Hepatic stellate cell (primary cell): ENCODE results near the gene SYNJ2.
A peak's percentile ranks its signal among the peaks of the same experiment; 100 is the strongest.

Source experiments
- DNase-seq: peaks from one replicate; pipeline ENCODE4 v3.0.0; 2011; ENCODE audit warnings: low spot score

The SYNJ2 gene

DNA sequence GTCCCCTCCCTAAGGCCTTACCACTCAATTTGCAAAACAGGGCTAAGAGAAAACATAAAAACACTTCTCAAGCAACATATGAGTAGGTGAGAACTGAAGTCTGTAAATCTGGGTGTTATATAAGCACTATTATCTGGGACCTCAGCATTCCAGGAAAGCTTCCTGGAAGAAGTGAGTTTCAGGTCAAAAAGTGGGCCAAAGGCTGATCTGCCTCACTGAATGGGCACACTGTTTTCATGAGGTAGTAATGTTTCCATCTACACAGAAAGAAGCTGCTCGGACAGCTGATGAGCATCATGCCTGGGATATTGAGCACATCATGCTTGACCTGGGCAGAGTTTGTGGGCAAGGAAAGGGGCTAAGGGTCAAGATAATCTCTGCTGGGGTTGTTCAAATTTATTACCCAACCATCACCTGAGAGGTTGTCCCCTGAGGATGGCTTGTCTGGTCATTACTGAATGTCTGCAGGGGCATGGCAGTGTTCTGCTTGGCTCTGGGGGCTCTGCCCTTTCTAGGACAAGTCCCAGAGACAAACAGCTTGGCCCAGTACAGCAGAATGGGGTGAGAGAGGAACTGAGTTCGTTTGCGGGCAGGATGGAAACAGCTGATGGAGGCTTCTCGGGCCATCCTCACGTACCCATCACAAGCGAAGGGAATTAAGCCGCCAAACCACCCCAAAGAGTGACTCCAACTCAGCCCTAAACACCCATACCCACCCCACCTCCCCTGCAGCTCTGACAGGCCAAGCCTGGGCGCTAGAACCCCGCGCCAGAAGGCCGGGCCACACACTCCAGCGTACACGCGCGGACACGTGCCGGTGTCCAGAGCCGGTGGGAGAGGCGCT, 1.2 kb upstream of the SYNJ2 start:
- no peak for DNase-seq

DNA sequence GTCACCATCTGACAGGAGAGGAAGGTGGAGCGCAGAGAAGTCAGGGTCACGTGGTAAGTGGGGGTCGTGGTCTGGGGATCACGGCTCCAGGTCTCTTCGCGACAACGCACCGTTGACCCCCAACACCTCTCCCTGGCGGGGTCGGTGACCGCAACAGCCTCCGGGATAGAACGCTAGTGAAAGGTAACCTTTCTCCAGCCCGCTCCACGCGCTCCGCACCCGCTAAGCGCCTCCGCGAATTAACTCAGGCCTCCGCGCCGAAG, 600 bp upstream of the SYNJ2 start:
- no peak for DNase-seq

DNA sequence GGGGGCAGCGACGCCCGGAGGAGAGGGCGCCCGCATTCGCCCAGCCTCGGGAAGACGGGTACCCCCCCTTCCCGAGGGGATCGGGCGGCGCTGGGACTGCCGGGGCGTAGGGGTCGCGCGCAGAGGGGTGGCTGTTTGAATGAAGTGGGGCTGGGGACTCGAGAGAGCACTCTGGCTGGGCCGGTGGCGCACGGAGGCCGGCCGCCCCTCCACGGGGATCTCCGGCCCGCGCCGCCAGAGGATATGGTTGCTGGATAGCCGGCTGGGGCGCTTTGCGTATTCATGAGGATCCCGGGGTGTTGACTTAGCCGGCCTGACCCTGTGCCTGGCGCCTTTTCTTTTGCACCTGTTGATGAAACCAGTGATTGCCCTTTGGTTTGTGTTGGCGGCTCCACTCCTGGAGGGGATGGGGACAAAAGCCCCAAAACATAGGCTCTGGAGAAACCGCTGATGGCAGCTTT, 469 bp downstream of the SYNJ2 start:
- peak; percentile 53 for DNase-seq

GRCh38 chr6:157982563-157983405, 1.1 kb downstream of the SYNJ2 start:
- DNase-seq, result no peak

DNA sequence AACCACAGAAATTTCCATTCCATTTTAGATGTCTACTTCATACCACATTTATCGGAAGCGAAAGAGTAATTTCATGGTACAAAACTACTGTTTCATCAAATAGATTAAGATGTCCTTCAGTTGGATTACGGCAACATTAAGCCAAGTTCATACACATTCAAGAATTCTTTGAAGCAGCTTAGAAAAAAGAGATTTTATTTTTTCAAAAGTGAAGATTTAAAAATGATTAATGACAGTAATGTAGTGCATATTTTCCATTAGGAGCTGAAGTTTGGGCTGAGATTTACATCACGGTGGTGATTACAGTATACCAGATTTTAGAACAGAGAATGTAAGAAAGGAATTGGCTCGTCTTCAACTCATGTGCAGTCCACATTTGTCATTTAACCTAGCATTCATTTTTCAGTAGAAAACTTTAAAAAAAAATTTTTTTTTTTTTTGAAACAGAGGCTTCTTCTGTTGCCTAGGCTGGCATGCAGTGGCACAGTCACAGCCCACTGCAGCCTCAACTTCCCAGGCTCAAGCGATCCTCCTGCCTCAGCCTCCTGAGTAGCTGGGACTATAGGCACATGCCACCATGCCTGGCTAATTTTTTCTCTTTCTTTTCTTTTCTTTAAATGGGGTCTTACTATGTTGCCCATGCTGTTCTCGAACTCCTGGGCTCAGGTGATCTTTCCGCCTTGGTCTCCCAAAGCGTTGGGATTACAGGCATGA, 1.9 kb downstream of the SYNJ2 start:
- DNase-seq, result no peak

- no peak for DNase-seq
These were observed 2.5 kb downstream of the SYNJ2 start for GRCh38 chr6:157984128-157984527.

DNA sequence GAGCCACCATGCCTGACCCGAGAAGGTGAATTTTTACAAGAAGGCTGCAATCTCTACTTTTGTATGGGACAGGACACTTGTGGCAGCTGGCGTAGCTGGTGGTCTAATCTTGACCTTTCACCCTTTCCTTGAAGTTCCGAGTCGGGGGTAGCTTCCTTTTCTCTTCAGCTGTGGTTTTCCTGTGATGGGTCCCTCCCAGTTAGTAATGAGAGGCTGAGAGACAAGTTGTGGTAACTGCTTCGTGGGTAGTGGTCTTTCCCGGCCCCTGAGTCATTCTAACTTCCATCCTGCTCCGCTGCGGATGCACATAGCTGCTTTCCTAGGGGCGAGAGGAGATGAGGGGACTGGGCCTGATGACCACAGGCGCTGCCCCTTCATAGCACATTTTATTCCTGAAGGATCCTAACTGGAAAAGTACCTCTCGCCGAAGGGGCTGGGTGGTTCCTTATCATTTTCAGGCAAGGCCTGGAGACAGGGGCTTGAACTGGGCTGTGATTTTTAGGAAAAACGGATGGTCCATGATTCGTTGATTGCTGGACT, 3.1 kb downstream of the SYNJ2 start:
- no peak for DNase-seq

- DNase-seq, result no peak
These were observed 3.9 kb downstream of the SYNJ2 start for GRCh38 chr6:157985378-157986155.

DNA sequence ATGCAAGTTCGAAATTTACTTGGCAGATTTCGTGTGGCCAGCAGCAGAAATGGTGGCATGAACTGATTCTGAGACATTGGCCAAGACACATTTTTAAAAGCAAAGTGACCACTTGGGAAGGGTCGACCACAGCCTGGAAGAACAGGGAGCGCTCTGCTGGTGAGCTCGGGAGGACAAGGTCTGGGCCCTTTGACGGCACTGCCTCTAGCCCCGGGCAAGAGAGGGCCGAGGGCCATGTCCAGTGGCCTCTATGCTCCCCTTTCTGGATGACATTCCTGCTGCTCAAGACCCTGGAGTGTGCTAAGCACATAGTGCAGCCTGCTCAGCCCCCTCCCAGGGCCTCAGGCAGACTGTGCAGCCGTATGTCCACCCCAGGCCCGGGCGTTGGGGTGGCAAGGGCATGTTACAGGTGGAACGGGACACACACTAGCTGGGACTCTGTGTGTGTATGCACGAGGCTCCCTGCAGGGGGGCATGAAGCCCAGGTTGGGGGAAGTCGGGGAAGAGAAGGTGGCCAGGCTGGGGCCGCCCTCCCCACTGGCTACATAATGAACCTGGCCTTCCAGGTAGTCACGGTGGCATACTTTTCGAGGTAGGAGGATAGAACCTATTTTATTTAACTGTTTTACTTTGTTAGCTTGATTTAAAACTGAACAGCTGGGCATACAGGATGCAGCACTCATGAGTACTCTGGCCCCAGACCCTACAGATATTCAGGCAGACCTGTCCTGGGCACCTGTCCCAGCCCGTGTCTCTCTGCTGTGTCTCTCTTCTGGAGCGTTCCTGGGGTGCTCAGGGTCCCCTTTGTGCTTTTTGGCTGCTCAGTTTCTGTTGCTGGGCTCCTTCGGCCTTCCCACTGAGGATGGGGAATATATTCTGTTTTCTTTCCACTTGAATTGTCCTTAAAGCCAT, 6.4 kb downstream of the SYNJ2 start:
- DNase-seq, result no peak

GRCh38 chr6:157988700-157989063, 7.0 kb downstream of the SYNJ2 start:
- DNase-seq, result no peak

DNA sequence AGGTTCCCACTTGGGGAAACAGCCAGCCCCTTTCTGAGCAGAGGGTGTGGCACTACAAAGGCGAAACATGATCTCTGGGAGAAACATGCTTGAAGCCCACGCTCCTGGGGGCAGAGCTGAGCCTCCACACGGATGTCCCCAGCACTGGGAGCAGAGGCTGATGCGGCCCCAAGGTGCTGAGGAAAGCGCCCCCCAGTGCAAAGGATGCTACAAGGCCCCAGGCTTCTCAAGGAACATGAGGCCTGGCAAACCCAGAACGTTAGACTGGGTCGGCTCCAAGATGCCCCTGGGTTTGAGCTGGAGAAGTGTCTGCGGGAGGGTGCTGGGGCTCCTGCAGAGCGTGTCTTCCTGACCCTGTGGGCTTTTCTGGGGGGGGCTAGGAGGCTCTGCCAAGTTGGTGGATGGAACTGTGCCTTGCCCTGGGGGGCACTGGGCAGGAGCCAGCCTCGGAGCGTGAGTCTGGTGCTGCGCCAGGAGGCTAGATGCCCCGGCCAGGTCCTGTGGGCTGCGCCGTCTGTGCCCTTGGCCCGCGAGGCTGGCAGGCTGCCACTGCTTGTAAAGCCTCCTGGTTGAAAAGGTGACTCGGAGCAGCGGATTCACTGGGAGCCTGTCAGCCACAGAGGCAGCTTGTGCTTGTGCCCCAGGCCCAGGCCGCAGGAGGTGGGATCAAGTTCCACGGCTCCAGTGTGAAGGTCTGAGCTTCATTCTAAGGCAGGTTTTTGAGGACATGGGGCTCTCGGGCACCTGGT, 8.1 kb downstream of the SYNJ2 start:
- DNase-seq, result no peak

- no peak for DNase-seq
These were observed 8.8 kb downstream of the SYNJ2 start for GRCh38 chr6:157990321-157991066.

- no peak for DNase-seq
These were observed 9.4 kb downstream of the SYNJ2 start for GRCh38 chr6:157991067-157991432.

GRCh38 chr6:157993076-157993475, 11.4 kb downstream of the SYNJ2 start:
- no peak for DNase-seq

DNA sequence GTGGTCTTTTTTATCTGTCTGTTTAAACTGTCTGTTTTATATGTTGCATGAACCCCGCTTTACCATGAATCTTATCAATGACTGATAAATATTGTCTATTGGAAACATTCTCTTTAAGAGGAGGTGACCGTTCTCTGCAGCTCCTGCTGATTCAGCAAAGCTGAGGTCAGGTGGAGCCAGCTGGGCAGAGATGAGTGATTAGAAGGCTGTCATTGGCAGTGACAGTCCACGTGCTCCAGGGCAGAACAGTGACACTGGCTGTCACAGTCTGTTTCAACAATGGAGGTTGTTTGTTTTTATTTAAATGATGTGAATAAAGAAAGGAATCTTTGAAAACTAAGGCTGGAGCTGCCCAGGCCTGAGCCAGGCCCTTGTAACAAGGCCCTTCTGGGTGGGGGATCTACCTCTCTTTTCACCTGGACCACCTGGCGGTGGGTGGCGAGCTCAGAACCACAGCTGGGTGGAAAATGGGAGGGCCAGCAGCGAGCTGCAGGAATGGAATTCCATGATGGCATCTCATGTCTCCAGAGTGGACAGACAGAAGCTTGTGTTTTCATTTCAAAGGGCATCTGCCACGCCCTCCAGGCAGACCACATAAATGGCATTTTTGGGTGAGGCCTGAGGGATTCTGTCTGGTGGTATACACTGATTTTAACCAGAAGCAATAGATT, 12.6 kb downstream of the SYNJ2 start:
- DNase-seq, result no peak

GRCh38 chr6:157995458-157995857, 13.8 kb downstream of the SYNJ2 start:
- no peak for DNase-seq

- DNase-seq, result no peak
These were observed 14.6 kb downstream of the SYNJ2 start for GRCh38 chr6:157996201-157996712.

DNA sequence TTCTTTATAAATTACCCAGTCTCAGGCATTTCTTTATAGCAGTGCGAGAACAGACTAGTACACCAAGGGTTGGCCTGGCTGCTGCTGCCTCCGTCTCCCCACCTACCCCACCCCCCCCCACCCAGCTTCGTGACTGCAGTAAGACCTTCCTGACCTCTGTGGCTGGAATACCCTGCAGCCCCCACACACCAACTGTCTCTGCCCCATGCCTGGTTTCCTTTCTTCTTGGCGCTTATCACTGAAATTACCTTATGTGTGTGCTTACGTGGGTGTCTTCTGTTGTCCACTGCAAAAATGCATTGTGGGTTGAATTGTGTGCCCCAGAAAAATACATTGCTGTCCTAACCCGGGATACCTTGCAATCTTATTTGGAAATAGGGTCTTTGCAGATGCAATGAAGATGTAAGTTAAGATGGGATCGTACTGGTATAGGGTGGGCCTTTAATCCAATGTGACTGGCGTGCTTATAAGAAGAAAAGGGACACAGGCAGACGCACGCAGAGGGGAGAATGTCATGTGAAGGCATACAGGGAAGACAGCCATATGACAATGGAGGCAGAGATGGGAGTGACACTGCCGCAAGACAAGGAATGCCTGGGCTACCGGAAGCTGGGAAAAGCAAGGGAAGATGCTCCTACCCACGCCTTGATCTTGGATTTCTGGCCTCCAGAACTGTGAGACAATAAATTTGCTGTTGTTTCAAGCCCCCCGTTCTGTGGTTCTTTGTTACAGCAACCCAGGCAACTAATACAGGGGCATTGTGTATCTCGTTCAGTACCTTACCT, 15.4 kb downstream of the SYNJ2 start:
- no peak for DNase-seq
